Loucy (cell line): Measurements from ENCODE around the gene NR4A2.

Experiments used
- H2AFZ ChIP-seq: fragments of 200-600 bp; sonication (generic); 2 replicates; pipeline ENCODE4 v1.6.0; 2016; ENCODE audit warnings: antibody characterized with exemption, mild to moderate bottlenecking, low read length, moderate library complexity
- H3F3A ChIP-seq: fragments of 200-600 bp; 2 replicates; pipeline ENCODE4 v1.6.0; 2016; ENCODE audit warnings: antibody characterized with exemption, low read depth, mild to moderate bottlenecking
- H3K27me3 ChIP-seq: fragments of 200-600 bp; sonication (generic); 2 replicates; pipeline ENCODE4 v1.6.1; 2014; ENCODE audit warnings: low read length, mild to moderate bottlenecking; ENCODE audit not compliant: insufficient read depth, poor library complexity, severe bottlenecking
- H3K36me3 ChIP-seq: fragments of 200-600 bp; sonication (generic); 2 replicates; pipeline ENCODE4 v1.6.1; 2016; ENCODE audit warnings: low read length; ENCODE audit not compliant: insufficient read depth
- H3K4me1 ChIP-seq: fragments of 200-600 bp; sonication (generic); 2 replicates; pipeline ENCODE4 v1.5.1; 2014; ENCODE audit warnings: low read length, mild to moderate bottlenecking; ENCODE audit not compliant: insufficient read depth, poor library complexity, severe bottlenecking
- H3K4me2 ChIP-seq: fragments of 200-600 bp; sonication (generic); 2 replicates; pipeline ENCODE4 v1.6.0; 2014; ENCODE audit warnings: antibody characterized with exemption, low read length, low read depth, mild to moderate bottlenecking; ENCODE audit not compliant: poor library complexity, severe bottlenecking
- H3K4me3 ChIP-seq: fragments of 200-600 bp; sonication (generic); 2 replicates; pipeline ENCODE4 v1.5.1; 2014; ENCODE audit warnings: low read length, mild to moderate bottlenecking, mixed read lengths; ENCODE audit not compliant: poor library complexity, severe bottlenecking
- H3K79me2 ChIP-seq: fragments of 200-600 bp; sonication (generic); 2 replicates; pipeline ENCODE4 v1.6.1; 2014; ENCODE audit warnings: low read length; ENCODE audit not compliant: insufficient read depth
- H3K9ac ChIP-seq: fragments of 200-600 bp; sonication (generic); 2 replicates; pipeline ENCODE4 v1.6.0; 2014; ENCODE audit warnings: mild to moderate bottlenecking, low read depth, low read length, moderate library complexity; ENCODE audit not compliant: poor library complexity, severe bottlenecking
- H3K9me2 ChIP-seq: fragments of 200-600 bp; sonication (generic); replicated peaks from 2 replicates; pipeline ENCODE4 v1.6.1; 2016; ENCODE audit warnings: low read depth, low read length, mixed read lengths
- H3K9me3 ChIP-seq: fragments of 200-600 bp; sonication (generic); 2 replicates; pipeline ENCODE4 v1.6.1; 2014; ENCODE audit warnings: mild to moderate bottlenecking, antibody characterized with exemption, low read length, low read depth; ENCODE audit not compliant: insufficient read depth
- H4K20me1 ChIP-seq: fragments of 200-600 bp; sonication (generic); 2 replicates; pipeline ENCODE4 v1.6.0; 2014; ENCODE audit warnings: antibody characterized with exemption, low read length, mild to moderate bottlenecking; ENCODE audit not compliant: insufficient read depth, poor library complexity, severe bottlenecking
- EZH2phosphoT487 ChIP-seq: fragments of 200-600 bp; IDR thresholded peaks from 2 replicates; pipeline ENCODE4 v1.6.1; 2018; ENCODE audit warnings: antibody characterized with exemption, mild to moderate bottlenecking, moderate library complexity, borderline replicate concordance
- TF ChIP-seq, protein P1 (sequence below): fragments of 200-600 bp; sonication (generic); conservative IDR thresholded peaks from 2 replicates; pipeline ENCODE4 v1.5.1; 2014; ENCODE audit warnings: mild to moderate bottlenecking, antibody characterized with exemption, low read length

NR4A2 gene

DNA sequence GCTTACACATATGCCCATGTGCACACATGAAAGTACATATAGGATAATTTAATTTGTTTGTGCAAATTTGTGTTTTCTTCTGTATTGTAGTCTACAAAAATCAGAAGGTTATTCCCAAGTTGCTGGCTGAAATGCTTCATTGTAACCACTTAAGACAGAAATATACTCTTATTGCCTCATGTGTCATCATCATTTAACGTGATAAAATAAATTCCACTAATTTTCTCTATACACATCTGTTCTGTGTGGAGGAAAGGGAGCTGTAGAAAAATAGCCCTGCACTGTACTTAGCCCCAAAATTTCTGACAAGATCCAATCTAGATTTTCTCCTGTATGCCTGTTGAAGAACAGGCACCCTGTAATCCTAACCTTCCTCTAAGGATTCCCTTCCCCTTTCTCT, 20.4 kb upstream of the NR4A2 start:
- Histone ChIP-seq H3K9ac (no peak overlapping the region), H3K4me2 (no peak overlapping the region), H3K4me3 (no peak overlapping the region), H3K9me2 (no peaks in the 10 kb centered on the region), H2AFZ (no peak overlapping the region), H3F3A (no peaks in the 10 kb centered on the region), H4K20me1 (no peaks in the 10 kb centered on the region), H3K36me3 (no peaks in the 10 kb centered on the region), H3K27me3 (no peaks in the 10 kb centered on the region), H3K4me1 (peaks cover 7% of the 10 kb centered on the region), H3K79me2 (no peaks in the 10 kb centered on the region), H3K9me3 (no peaks in the 10 kb centered on the region)
- TF ChIP-seq, protein P1, sequence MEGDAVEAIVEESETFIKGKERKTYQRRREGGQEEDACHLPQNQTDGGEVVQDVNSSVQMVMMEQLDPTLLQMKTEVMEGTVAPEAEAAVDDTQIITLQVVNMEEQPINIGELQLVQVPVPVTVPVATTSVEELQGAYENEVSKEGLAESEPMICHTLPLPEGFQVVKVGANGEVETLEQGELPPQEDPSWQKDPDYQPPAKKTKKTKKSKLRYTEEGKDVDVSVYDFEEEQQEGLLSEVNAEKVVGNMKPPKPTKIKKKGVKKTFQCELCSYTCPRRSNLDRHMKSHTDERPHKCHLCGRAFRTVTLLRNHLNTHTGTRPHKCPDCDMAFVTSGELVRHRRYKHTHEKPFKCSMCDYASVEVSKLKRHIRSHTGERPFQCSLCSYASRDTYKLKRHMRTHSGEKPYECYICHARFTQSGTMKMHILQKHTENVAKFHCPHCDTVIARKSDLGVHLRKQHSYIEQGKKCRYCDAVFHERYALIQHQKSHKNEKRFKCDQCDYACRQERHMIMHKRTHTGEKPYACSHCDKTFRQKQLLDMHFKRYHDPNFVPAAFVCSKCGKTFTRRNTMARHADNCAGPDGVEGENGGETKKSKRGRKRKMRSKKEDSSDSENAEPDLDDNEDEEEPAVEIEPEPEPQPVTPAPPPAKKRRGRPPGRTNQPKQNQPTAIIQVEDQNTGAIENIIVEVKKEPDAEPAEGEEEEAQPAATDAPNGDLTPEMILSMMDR: no peak
- TF ChIP-seq EZH2phosphoT487: no peak

DNA sequence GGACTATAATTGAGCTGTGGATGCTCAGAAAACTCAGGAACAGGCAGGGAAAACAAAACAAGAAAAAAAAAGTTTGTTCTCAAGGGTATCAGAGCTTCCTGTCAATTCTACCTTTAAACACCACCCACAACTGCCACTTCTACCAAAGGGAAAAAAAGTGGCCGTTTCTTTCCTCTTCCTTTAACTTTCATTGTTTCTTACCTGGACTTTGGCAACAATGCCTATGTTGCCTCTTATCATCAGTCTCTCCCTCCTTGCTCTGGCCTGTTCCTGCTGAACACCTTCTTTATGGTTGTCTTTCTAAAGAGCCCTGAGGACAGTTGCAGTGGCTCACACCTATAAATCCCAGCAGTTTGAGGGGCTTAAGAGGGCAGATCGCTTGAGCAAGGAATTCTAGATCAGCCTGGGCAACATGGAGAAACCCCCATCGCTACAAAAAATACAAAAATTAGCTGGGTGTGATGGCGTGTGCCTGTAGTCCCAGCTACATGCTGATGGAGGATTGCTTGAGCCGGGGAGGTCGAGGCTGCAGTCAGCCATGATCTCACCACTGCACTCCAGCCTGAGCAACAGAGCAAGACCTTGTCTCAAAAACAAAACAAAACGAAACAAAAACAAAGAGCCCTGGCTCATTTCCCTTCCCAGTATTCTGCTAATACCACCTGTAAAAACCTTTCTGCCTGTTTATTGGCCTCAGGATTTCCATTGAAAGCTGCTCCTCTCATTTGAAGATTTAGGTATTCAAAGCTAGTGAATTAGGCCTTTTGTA, 18.0 kb upstream of the NR4A2 start:
- TF ChIP-seq EZH2phosphoT487: no peak
- TF ChIP-seq, protein P1: no peak
- no peaks in the 10 kb centered on the region for H3K27me3 ChIP-seq
- H3K36me3 ChIP-seq: no peaks in the 10 kb centered on the region
- no peaks in the 10 kb centered on the region for H3K9me3 ChIP-seq
- H3K9ac ChIP-seq: no peak overlapping the region
- H3K79me2 ChIP-seq: no peaks in the 10 kb centered on the region
- H2AFZ ChIP-seq: no peak overlapping the region
- no peaks in the 10 kb centered on the region for H3F3A ChIP-seq
- H3K4me3 ChIP-seq: no peak overlapping the region
- H4K20me1 ChIP-seq: no peaks in the 10 kb centered on the region
- no peaks in the 10 kb centered on the region for H3K9me2 ChIP-seq
- H3K4me1 ChIP-seq: peaks cover 7% of the 10 kb centered on the region
- H3K4me2 ChIP-seq: no peak overlapping the region

DNA sequence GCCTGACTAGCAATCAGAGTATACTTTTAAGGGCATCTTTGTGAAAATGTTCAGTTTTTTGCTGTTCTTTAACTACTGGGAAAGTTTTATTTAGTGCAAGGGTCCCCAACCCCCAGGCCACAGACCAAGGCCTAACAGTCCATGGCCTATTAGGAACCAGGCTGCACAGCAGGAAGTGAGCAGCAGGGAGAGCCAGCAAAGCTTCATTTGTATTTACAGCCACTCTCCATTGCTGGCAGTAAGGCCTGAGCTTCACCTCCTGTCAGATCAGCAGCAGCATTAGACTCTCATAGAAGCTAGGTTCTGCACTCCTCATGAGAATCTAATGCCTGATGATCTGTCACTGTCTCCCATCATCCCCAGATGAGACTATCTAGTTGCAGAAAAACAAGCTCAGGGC, 17.1 kb upstream of the NR4A2 start:
- no peak overlapping the region for H3K9ac ChIP-seq

More for the DNA sequence above, 17.1 kb upstream of the NR4A2 start:
- Histone ChIP-seq H2AFZ (peak overlapping the region; percentile 55; the same call in 1 of the 2 replicates), H3K27me3 (no peaks in the 10 kb centered on the region), H3K36me3 (no peaks in the 10 kb centered on the region), H4K20me1 (no peaks in the 10 kb centered on the region), H3K9me2 (no peaks in the 10 kb centered on the region), H3K4me3 (no peak overlapping the region), H3K9me3 (no peaks in the 10 kb centered on the region), H3K79me2 (no peaks in the 10 kb centered on the region), H3F3A (no peaks in the 10 kb centered on the region), H3K4me1 (peaks cover 7% of the 10 kb centered on the region), H3K4me2 (no peak overlapping the region)
- TF ChIP-seq, protein P1: no peak
- TF ChIP-seq EZH2phosphoT487: no peak
